Stimulated activated CD8-positive, alpha-beta memory T cell treated with anti-CD3 and anti-CD28 coated beads, Interleukin-12 subunit alpha, Interleukin-12 subunit beta, amount 100 ng/mL, for 4 hours (primary cell): ENCODE results near the gene CEP126.

Experiments used
- DNase-seq: peaks from one replicate; pipeline ENCODE4 v3.0.0-alpha.2; 2020; ENCODE audit warnings: low read depth

The CEP126 gene

GRCh38 chr11:102007567-102008437 lies 93.0 kb downstream of the CEP126 start:
- DNase-seq = no peak

GRCh38 chr11:102010776-102011494 lies 96.1 kb downstream of the CEP126 start:
- DNase-seq = no peak

- DNase-seq = no peak
These were observed 98.1 kb downstream of the CEP126 start for GRCh38 chr11:102012946-102013345.

GRCh38 chr11:102014756-102015155 lies 99.9 kb downstream of the CEP126 start:
- DNase-seq = no peak

- no peak for DNase-seq
These were observed 102.2 kb downstream of the CEP126 start for GRCh38 chr11:102017026-102017425.

GRCh38 chr11:102026217-102026616 lies 111.4 kb downstream of the CEP126 start:
- DNase-seq = no peak

- no peak for DNase-seq
These were observed 112.1 kb downstream of the CEP126 start for GRCh38 chr11:102026959-102027358.

GRCh38 chr11:102036757-102037156 lies 121.9 kb downstream of the CEP126 start:
- DNase-seq = no peak

- DNase-seq = no peak
These were observed 132.0 kb downstream of the CEP126 start for GRCh38 chr11:102046841-102047240.

GRCh38 chr11:102047305-102047924 lies 132.6 kb downstream of the CEP126 start, which contains the start of gene CFAP300:
CFAP300 (plus strand) TSS chr11:102047437; CDS start chr11:102047471, 34 bp downstream.
- DNase-seq = no peak
